PC-3 (cell line): ENCODE measurements around the gene SARNP. TPM values are rescaled to one million over a fixed set of nuclear protein-coding genes. Genes with fewer than 3 reads are reported as not detected.
A peak's percentile ranks its signal among the peaks of the same experiment; 100 is the strongest.

Source experiments
- ATAC-seq: fragments of 200-7000 bp; cut with Tn5 transposase; 2 replicates; pipeline ENCODE4 v1.9.1; 2020; ENCODE audit warnings: mild to moderate bottlenecking, moderate library complexity
- BruUV-seq: library from RNA; stranded (reverse); fragments of 400-500 nt; replicated peaks from 2 replicates; lab custom pipeline; 2021; lab: Mats Ljungman, UMichigan
- CTCF ChIA-PET: fragments of 300-600 bp; sonication (Branson Sonifier 250); formaldehyde crosslinking; loops from one replicate; lab custom pipeline; 2022; ENCODE audit warnings: antibody characterized with exemption; lab: Charles Lee
- POLR2A ChIA-PET: fragments of 300-600 bp; sonication (Branson Sonifier 250); formaldehyde crosslinking; loops from one replicate; lab custom pipeline; 2022; ENCODE audit warnings: antibody characterized with exemption; ENCODE audit not compliant: unreplicated experiment; lab: Charles Lee
- DNase-seq: peaks from one replicate; pipeline ENCODE4 v3.0.0-alpha.2; 2015
- H2AFZ ChIP-seq: fragments of 300-600 bp; sonication (generic); 2 replicates; pipeline ENCODE4 v1.6.0; 2016; ENCODE audit warnings: antibody characterized with exemption, low read length
- H3F3A ChIP-seq: fragments of 300-600 bp; sonication (generic); one replicate; pipeline ENCODE4 v1.6.0; 2017; ENCODE audit warnings: antibody characterized with exemption, low read length, control low read depth, mild to moderate bottlenecking; ENCODE audit not compliant: unreplicated experiment
- H3K27ac ChIP-seq: fragments of 300-600 bp; sonication (generic); 2 replicates; pipeline ENCODE4 v1.5.1; 2016; ENCODE audit warnings: mild to moderate bottlenecking, low read length
- H3K27me3 ChIP-seq: fragments of 300-600 bp; sonication (generic); 2 replicates; pipeline ENCODE4 v1.6.1; 2016; ENCODE audit warnings: low read length, mixed read lengths
- H3K36me3 ChIP-seq: fragments of 300-600 bp; sonication (generic); 2 replicates; pipeline ENCODE4 v1.6.1; 2016; ENCODE audit warnings: low read depth, mixed run types, low read length, mixed read lengths
- H3K4me1 ChIP-seq: fragments of 300-600 bp; sonication (generic); 2 replicates; pipeline ENCODE4 v1.5.1; 2016; ENCODE audit warnings: low read length; ENCODE audit not compliant: insufficient read depth
- H3K4me2 ChIP-seq: fragments of 300-600 bp; sonication (generic); 2 replicates; pipeline ENCODE4 v1.6.0; 2016; ENCODE audit warnings: low read length
- H3K4me3 ChIP-seq: fragments of 300-600 bp; sonication (generic); 2 replicates; pipeline ENCODE4 v1.5.1; 2016; ENCODE audit warnings: mild to moderate bottlenecking, low read length, mixed read lengths
- H3K79me2 ChIP-seq: fragments of 300-600 bp; sonication (generic); 2 replicates; pipeline ENCODE4 v1.6.1; 2017; ENCODE audit warnings: low read length, mixed read lengths
- H3K9ac ChIP-seq: fragments of 300-600 bp; sonication (generic); 2 replicates; pipeline ENCODE4 v1.6.0; 2016; ENCODE audit warnings: mild to moderate bottlenecking, low read length
- H3K9me2 ChIP-seq: fragments of 300-600 bp; sonication (generic); replicated peaks from 2 replicates; pipeline ENCODE4 v1.6.1; 2016; ENCODE audit warnings: mixed run types, low read length, mixed read lengths
- H3K9me3 ChIP-seq: fragments of 300-600 bp; sonication (generic); 2 replicates; pipeline ENCODE4 v1.6.1; 2016; ENCODE audit warnings: low read length, mixed read lengths
- H4K20me1 ChIP-seq: fragments of 300-600 bp; sonication (generic); 2 replicates; pipeline ENCODE4 v1.6.1; 2016; ENCODE audit warnings: low read length, mixed read lengths
- CTCF ChIP-seq: fragments of 300-600 bp; sonication (generic); conservative IDR thresholded peaks from 2 replicates; pipeline ENCODE4 v1.5.1; 2017; ENCODE audit warnings: antibody characterized with exemption, low read depth, mild to moderate bottlenecking, low read length
- EZH2 ChIP-seq: fragments of 300-600 bp; sonication (generic); IDR thresholded peaks from one replicate; pipeline ENCODE4 v1.6.1; 2017; ENCODE audit warnings: antibody characterized with exemption, mild to moderate bottlenecking, low read length; ENCODE audit not compliant: unreplicated experiment
- EZH2phosphoT487 ChIP-seq: fragments of 300-600 bp; sonication (generic); IDR thresholded peaks from 2 replicates; pipeline ENCODE4 v1.6.1; 2018; ENCODE audit warnings: mild to moderate bottlenecking, antibody characterized with exemption, low read length, borderline replicate concordance
- intact Hi-C: fragments of 100-400 bp; cut with micrococcal nuclease; formaldehyde crosslinking; loops from 2 replicates; pipeline ENCODE4 v1.9.0; 2023
- total RNA-seq: library from RNA; depleted of rRNA; stranded (reverse); fragments of >200 nt; gene quantifications from 2 replicates; pipeline ENCODE4 v1.2.3, GENCODE V29; 2014

SARNP gene
- total RNA-seq, 1 experiment from 2014 or later: 103 TPM

GRCh38 chr12:55724226-55724939 lies 93.1 kb downstream of the SARNP start:
- H3K9ac ChIP-seq: no peak overlapping the region
- no peak overlapping the region for H3K27ac ChIP-seq
- ChIA-PET POLR2A (interaction anchor here (0.5 kb wide), 1 partner anchor 19 kb away, joined by 8 read pairs; no protein-coding TSS in a partner anchor), CTCF (interaction anchor here (1.4 kb wide), 1 partner anchor 14 kb away, joined by 21 read pairs; no protein-coding TSS in a partner anchor)
- H4K20me1 ChIP-seq: peaks cover 8% of the 10 kb centered on the region
- no peaks in the 10 kb centered on the region for H3K9me3 ChIP-seq
- no peaks in the 10 kb centered on the region for H3K27me3 ChIP-seq
- H3F3A ChIP-seq: no peaks in the 10 kb centered on the region
- no peak for ATAC-seq
- no peak overlapping the region for H2AFZ ChIP-seq
- TF ChIP-seq CTCF: peak; percentile 78
- TF ChIP-seq EZH2phosphoT487: no peak
- no peak for TF ChIP-seq EZH2
- BruUV-seq: no TSS peak
- peaks cover 45% of the 10 kb centered on the region for H3K4me1 ChIP-seq
- H3K4me3 ChIP-seq: no peak overlapping the region
- DNase-seq: peak; percentile 64
- no peaks in the 10 kb centered on the region for H3K9me2 ChIP-seq
- H3K4me2 ChIP-seq: no peak overlapping the region
- peaks cover 27% of the 10 kb centered on the region for H3K36me3 ChIP-seq
- peaks cover 25% of the 10 kb centered on the region for H3K79me2 ChIP-seq
- intact Hi-C loops: no loop called here

- DNase-seq: no peak
These were observed 93.9 kb downstream of the SARNP start for GRCh38 chr12:55723516-55724225.

More at GRCh38 chr12:55723516-55724225, 93.9 kb downstream of the SARNP start:
- ChIA-PET CTCF (no interaction called here), POLR2A (interaction anchor here (0.6 kb wide), 1 partner anchor 46 kb away, joined by 4 read pairs; no protein-coding TSS in a partner anchor)
- H3K9ac ChIP-seq: no peak overlapping the region
- no peaks in the 10 kb centered on the region for H3F3A ChIP-seq
- no peak overlapping the region for H2AFZ ChIP-seq
- H3K27me3 ChIP-seq: no peaks in the 10 kb centered on the region
- ATAC-seq: no peak
- peaks cover 52% of the 10 kb centered on the region for H3K4me1 ChIP-seq
- H3K9me2 ChIP-seq: no peaks in the 10 kb centered on the region
- H3K9me3 ChIP-seq: no peaks in the 10 kb centered on the region
- TF ChIP-seq CTCF: no peak
- TF ChIP-seq EZH2phosphoT487: no peak
- no peak for TF ChIP-seq EZH2
- H4K20me1 ChIP-seq: peaks cover 8% of the 10 kb centered on the region
- H3K36me3 ChIP-seq: peaks cover 27% of the 10 kb centered on the region
- no TSS peak for BruUV-seq
- no peak overlapping the region for H3K27ac ChIP-seq
- H3K4me2 ChIP-seq: no peak overlapping the region
- peaks cover 24% of the 10 kb centered on the region for H3K79me2 ChIP-seq
- H3K4me3 ChIP-seq: no peak overlapping the region
- intact Hi-C loops: no loop called here
